GM21526 (cell line): ENCODE results near the gene SCAP.
A peak's percentile ranks its signal among the peaks of the same experiment; 100 is the strongest.

ENCODE experiments used
- ATAC-seq: cut with Tn5 transposase; IDR thresholded peaks from one replicate; pipeline ENCODE4 v1.9.1; 2021; ENCODE audit warnings: moderate library complexity; ENCODE audit not compliant: unreplicated experiment, low FRiP score

Gene SCAP

DNA sequence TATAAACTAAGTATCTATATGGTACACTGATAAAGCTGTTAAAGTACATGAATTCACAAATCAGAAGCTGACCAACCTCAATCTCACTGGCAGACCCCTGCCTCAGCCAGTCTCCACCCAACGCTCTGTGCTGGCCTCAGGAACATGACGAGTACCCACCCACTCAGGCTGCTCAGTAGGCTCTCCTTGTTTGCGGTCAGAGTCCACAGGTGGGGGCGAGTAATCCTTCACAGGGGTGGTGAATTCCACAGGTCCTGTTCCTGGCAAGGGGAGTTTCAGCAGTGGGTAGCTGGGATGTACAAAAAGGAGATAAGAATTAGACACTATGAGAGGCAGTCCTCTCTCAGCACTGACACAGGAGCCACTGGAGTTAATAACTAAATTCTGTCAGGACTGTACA lies 40.9 kb downstream of the SCAP start:
- ATAC-seq, result no peak

DNA sequence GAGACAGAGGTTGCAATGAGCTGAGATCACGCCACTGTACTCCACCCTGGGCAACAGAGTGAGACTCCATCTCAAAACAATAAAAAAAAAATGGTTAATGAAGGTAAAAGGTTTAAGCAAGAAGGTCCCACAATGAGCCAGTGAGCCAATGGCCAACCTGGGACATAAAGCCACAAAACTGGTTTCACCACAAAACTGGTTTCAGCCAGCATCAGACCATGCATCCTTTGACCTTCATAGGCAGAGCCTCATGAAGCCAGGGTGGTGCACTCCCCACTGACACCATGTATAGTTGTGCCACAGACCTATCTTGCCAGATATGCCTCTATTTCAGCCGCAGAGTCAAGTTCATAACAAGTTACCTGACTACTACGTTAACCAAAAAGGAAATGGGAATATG lies 41.9 kb downstream of the SCAP start:
- ATAC-seq, result no peak

DNA sequence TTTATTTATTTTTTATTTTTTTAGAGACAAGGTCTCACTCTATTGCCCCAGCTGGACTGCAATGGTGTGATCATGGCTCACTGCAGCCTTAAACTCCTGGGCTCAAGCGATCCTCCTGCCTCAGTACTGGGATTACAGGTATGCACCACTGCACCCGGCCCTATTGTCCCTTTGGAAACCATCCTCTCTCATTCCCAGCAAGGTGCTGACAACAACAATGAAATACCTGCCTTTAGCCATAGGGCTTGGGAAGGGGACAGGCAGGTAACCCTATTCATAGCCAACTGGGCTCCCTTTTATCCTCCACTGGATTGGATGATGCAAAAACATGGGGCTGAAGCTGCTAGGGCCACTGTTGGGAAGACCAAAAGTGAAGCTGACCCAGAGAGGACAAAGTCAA lies 43.1 kb downstream of the SCAP start:
- no peak for ATAC-seq

DNA sequence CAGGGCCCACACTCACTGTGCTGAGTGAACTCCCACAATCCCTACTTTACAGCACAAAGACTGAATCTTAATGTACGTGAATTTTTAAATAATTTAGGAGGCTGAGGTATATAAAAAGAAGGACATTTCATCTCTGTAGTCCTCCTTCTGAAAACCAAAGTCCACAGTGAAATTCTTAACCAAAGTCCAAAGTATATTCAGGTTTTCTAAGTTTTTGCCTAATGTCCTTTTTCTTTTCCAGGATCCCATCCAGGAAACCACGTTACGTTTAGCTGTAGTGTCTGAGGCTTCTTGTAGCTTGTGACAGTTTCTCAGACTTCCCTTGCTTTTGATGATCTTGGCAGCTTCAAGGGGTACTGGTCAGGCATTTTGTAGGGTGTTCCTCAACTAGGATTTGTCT lies 44.5 kb downstream of the SCAP start:
- no peak for ATAC-seq

DNA sequence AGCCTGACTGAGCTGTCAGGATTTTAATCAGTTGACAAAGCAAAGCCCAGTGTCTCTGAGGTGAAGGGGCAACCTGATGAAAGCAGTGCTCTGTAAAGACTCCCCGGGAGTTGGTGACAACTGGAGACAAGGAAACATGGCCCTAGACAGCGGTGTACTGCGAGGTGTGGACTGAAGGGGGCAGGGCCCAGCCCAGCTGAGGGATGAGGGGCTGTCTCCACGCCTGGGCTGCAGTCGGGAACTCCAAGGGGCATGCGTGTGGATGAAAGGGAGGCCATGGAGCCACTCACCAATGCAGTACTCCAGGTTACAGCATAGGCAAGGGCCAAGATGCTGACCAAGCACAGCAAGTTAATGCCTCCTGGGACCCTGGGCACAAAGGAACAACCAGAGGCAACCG lies 45.1 kb downstream of the SCAP start:
- ATAC-seq, result no peak

DNA sequence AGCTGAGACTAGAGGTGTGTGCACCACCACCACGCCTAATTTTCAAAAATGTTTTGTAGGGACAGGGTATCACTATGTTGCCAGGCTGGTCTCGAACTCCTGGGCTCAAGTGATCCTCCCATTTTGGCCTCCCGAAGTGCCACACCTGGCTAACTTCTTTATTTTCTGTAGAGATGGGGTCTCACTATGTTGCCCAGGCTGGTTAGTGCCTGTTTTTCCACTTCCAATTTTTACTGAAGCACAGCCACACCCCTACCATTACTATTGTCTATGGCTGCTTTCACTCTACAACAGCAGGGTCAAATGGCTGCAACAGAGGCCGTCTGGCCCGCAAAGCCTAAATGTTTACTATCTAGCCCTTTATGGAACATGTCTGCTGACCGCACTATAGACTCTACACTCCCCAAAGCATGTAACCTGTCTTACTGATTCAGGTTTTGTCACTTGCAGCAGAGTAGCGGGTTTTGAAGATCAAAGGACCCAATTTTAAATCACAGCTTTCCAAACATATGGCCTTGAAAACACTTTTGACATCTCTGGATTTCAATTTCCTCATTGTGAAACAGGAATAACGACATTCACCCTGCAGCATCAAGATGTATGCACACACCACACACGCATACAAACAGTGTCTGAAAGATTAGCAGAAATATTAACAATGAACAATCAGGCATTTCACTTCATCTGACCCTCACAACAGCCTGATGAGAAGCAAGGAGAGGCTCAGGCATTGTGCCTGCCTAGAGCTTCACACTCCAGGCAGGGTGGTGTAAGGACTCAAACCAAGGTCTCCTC lies 46.1 kb downstream of the SCAP start:
- no peak for ATAC-seq

DNA sequence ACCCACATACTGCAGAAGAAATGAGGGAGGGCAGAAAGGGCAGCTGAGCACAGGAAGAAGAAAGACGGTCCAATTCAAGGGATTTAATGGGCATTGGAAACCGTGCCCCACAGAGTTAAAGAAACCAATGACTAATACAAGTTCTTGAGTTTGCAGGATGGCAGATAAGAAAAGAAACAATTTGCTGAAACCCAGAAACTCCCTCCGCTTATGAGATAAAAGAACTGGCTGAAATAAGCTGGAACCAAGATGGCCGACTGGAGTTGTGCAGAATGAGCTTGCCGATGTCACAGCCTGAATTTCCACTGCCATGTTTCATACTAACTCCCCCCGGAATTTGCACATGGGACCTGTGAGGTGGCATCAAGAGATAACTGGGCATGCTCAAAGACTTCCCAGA lies 47.1 kb downstream of the SCAP start:
- no peak for ATAC-seq

DNA sequence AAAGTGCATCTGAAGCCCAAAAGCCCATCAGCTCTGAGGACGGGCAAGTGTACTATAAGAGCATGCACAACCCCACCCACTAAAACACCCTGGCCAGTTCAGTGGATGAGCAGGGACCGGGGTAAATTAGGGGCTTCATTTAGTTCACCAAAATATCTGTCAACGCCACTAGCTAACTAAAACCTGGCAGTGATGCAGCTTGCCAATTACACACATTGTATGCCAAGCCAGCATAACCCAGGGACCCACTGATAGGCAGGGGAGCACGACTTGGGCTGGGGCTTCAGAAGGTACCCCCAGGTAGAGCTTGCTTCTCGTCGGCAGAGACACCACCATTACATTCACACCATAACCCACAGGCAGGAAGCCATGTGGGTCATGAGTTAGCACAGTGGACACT lies 47.9 kb downstream of the SCAP start:
- no peak for ATAC-seq

DNA sequence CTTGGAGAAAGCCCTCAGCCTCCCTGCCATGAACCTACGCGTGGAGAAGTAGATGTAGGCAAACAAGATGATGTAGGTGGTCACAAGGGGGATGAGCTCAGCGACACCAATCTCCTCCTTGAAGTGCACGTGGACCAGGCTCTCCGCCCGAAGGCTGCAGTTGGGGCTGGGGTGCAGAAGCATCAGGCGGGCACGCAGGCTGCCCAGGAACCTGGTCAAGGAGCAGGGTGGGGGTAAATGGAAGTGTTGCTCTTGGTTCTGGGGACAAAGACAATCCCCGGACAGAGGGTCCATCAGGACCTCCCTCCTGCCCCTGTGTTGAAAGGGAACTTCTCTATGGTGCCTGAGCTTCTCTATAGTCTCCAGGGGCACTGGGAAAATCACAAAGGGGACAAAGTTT lies 49.8 kb downstream of the SCAP start:
- ATAC-seq, result no peak

DNA sequence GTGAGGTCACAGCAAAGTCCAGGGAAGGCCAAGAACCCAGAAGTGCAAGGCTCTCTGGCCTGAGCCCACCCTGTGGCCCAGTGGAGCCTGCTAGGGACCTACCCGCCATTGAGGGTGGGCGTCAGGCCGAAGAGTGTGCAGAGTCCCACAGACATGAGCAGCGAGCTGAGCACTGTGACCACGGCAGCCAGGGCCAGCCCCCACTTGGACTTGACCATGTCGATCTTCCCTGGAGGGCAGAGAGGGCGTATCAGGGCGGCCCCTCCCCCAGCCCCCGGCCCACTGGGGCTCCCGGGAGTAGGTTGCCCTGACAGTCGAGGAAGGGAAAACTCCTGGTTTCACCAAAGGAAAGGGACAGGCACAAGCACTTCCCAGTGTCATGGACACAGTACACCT lies 50.4 kb downstream of the SCAP start:
- ATAC-seq, result no peak

DNA sequence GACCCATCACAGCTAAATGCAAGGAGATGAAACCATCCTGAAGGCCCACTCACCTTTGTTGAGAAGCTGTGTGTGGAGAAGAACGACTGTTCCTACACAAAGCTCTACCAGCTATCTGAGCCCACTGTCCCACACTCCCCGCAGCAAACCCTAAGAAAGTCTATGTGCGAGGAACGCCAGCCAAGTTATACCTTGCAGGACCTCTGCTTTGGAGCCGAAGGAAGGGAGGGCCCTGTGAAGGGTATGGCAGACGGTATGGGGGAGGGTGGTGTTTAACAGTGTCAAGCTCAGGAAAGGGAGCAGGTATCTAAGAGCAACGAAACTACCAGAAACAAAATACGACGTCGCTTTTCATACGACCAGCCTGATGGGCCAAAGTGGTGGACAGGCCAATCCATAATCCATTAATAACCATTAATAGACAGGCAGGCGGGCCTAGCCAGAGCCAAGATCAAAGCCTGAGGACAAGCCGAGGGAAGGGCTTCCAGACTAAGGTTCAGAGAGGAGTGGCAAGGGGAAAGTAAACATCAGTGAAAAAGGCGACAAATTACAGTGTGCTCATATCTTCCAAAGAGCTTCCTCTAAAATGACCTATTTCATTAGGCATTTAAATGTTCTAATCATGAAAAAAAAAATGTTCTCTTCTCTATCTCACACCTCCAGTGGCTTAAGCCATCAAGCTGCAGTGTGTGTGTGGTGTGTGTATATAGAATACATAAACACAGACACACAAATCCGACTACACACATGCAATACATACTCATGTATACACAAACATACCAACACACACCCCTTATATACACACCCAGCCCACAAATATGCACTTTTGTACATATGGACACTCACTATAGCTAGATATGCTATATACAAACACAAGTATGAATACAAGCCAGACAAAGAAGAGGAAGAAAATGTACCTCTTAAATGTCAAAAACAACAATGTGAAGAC lies 51.0 kb downstream of the SCAP start:
- ATAC-seq, result no peak

DNA sequence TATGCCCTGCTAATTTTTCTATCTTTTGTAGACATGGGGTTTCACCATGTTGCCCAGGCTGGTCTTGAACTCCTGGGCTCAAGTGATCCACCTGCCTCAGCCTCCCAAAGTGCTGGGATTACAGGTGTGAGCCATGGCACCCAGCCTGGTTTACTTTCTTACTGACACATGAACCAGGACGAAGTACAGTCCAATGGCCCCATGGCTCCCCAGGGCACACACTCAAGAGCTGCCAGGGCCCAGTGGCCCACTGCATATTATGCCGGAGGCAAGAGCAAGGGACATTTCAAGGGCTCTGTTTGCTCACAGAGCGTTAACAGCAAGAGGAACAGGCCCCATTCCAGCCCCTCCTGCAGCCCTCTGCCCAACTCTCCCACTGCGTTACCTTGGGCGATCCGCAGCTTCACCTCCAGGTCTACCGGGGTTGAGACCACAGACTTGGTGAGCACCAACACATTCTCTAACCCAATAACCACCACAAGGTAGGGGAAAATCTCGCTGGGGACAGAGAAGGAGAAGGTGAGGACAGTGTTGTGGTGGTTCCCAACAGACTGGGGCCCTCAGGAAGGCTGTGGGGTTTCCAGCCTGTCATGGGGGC lies 52.1 kb downstream of the SCAP start:
- ATAC-seq, result no peak

DNA sequence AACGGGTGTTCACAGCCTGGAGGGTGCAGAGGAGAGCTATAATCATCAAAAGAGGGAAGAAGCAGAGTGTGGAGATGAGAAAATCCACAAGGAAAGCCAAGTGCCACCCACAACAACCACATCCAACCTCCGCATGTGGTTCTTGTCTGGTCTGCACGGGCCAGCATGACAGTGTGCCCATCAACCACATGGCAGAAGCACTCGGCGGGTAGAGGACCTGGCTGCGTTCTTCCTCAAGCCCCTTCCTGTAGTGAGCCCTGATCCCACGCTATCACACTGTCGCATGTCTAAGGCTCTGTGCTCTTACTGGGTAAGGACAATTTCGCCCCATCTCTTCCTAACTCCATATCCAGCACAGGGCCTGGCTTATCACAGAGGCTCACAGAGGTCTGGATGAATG lies 53.0 kb downstream of the SCAP start:
- no peak for ATAC-seq

DNA sequence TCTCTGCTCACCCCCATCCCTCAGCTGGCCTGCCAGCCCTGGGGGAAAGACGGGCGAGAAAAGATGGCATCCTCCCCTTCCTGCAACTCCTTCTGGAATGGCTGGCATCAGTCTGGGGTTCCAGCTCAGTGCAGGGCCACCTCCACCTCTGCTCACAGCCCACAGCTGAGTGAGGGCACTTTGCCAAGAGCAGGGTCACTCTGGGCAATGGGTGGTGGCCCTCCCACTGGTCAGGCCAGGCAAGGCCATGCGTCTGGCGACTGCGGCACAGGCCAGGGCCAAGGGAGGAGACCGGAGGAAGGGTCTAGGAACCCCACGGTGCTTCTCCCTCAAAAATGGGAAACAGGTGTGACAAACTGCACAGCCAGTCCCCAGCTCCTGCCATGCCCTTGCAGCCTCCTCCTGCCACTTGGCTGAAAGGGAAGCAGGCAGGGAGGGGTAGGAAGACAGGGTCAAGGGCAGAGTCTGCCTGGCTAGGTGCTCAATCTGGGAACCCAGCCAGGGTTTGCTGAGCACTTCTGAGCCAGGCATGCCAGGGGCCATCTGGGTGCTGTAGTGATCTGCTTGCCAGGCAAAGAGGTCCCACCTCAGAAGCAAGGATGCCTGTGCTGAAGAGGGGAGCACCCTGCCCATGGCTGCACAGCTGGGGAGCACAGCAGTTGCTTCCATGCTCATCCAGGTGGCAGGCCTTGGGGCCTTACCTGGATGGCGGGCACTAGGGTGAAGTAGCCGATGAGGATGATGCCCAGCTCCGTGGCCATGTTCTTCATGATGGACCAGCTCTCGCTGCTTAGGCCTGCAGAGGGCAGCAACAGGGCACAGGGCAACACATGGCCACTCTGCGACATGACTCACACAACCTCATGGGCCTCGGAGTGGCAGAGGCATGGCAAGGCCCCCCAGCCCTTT lies 53.7 kb downstream of the SCAP start:
- ATAC-seq, result no peak

DNA sequence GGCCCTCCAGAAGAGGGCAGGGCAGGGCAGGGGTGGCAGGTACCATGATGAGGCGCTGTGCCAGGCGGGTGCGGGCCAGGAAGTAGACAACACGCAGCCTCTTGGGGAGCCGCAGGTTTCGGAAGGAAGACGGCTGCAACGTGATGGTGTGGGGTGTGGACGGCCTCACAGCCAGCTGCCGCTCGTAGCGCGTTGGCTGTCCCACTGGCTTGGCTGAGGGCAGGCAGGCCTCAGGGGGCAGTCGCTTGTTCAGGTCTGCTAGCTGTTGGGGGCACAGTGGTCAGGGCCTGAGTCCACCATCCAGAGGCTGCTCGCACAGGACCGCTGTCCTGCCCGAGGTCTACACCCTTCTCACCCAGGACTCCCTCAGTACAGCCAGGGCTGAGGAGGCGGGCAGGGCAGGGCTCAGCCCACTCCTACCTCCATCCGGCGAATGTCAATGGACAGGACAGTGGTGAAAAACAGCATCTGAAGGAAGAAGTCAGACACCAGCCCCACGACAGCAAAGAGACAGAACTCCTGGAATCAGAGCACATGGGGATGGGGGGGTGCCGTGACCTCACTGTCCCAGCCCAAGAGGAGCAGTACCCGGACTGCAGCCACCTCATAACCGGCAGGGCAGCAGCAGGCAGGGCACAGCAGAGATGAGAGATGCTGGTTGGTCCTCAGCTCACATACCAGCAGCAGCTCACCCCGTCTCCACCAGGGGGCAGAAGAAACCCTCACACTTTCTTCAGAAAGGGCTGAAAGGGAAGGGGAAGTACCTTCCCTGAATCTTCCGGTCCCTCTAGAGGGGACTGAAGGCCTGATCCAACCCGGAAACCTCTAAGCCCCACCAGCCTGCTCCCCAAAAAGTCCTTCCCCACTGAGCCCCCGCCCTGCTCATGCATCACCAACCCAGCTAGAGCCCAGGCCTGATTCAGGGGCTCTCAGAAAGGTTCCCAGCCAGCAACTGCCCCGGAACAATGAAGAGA lies 54.9 kb downstream of the SCAP start:
- ATAC-seq, result peak; percentile 56

DNA sequence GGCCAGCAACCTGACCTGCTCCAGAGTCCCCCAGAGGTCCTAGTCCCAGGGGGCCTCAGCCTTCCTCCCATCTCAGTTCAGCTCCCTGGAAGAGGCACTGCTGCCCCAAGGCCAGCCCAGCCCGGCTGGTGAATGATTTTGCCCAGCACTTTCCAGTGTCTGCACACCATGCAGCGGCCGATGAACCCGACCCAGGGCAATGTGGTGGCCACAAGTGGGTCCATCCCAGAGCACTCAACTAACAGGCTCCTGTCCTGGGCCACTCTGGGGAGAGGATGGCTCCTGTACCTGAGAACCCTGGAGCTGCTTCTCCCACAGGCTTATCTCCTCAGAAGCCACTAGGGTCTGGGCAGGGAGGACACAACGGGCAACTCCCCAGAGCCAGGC lies 55.7 kb downstream of the SCAP start:
- ATAC-seq, result no peak

DNA sequence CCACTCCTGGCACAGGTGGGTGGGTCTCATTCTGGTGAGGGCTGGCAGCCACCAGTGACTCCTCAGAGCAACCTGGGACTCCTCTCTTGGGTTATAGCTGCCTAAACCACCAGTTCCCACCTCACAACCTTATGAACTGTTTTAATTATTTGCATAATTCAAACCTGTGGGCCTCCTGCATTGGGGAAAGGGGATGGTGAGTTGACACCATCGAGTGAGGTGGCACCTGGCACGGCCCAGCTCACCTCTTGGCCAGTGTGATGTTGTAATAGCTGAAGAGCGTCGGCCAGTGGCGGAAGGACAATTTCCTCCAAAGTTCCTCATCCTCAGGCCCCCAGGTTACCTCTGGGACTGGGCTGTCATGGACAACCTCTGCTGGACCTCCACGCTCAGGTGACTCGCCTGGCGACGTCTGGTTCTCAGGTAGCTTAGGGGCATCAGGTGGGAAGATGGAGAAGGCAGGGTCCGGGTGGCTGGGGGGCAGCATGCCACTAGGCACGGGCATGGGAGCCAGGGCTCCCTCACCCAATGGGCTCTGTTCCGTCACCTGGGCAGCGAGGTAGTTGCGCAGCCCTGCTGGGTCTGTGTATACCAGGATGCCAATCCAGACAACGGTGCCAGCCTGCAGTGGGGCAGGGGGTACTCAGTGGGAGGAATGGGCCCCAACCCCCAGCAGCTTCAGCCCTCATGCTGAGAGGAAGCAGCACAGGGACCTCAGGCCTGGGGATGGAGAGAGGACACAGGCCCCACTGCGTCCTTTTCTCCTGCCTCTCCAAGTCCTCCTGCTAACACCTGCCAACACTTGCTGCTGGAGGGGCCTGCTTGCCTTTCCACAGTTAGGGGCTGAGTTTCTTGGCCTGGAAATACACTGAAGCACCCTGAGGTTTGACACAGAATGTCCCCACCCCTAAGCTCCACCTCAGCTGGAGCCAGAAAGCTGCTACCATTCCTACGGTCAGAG lies 56.4 kb downstream of the SCAP start:
- no peak for ATAC-seq
